Lower lobe of right lung (tissue), 2 donors: ENCODE measurements around the gene SRBD1. TPM values are rescaled to one million over a fixed set of nuclear protein-coding genes. Genes with fewer than 3 reads are reported as not detected.

ENCODE experiments used
- ATAC-seq, 2 donors: fragments of 200-7000 bp; cut with Tn5 transposase; one replicate each; pipeline ENCODE4 v1.9.1; 2020 to 2022; ENCODE audit warnings: mild to moderate bottlenecking in 2 of 2, moderate library complexity in 2 of 2
- DNase-seq: peaks from one replicate; pipeline ENCODE4 v3.0.0-alpha.2; 2020
- H3K27ac ChIP-seq: fragments of 200-600 bp; one replicate; pipeline ENCODE4 v1.8.0; 2022
- H3K27me3 ChIP-seq: fragments of 200-600 bp; one replicate; pipeline ENCODE4 v1.8.0; 2022; ENCODE audit warnings: low read depth
- H3K36me3 ChIP-seq: fragments of 200-600 bp; one replicate; pipeline ENCODE4 v1.8.0; 2022; ENCODE audit warnings: mild to moderate bottlenecking
- H3K4me1 ChIP-seq: fragments of 200-600 bp; one replicate; pipeline ENCODE4 v1.8.0; 2022
- H3K4me3 ChIP-seq: fragments of 200-600 bp; one replicate; pipeline ENCODE4 v1.8.0; 2022; ENCODE audit warnings: mild to moderate bottlenecking
- H3K9me3 ChIP-seq: fragments of 200-600 bp; one replicate; pipeline ENCODE4 v1.8.0; 2022
- CTCF ChIP-seq: fragments of 200-600 bp; IDR thresholded peaks from one replicate; pipeline ENCODE4 v1.8.0; 2022; ENCODE audit warnings: antibody characterized with exemption, mild to moderate bottlenecking
- intact Hi-C: fragments of 100-400 bp; cut with DNase I; formaldehyde crosslinking; loops from one replicate; pipeline ENCODE4 v1.11.0; 2022
- total RNA-seq: library from RNA; stranded (reverse); fragmentation: NEBNext Ultra II Directional; extraction: Animal tissue kit (Norgen Biotek cat#: 25700); gene quantifications from one replicate; pipeline ENCODE4 v1.2.1, GENCODE V29; 2021
- donor health status: DM: no; HTN: yes; CAD: no; lungs with severe emphysema.

Gene SRBD1
- total RNA-seq, 1 donor from 2014 or later, result 15.4 TPM

GRCh38 chr2:45591073-45591472 lies 20.0 kb downstream of the SRBD1 start:
- intact Hi-C loops, result no loop called here
- ATAC-seq, result no peak
- TF ChIP-seq CTCF, result no peak

GRCh38 chr2:45588158-45588829 lies 22.8 kb downstream of the SRBD1 start:
- TF ChIP-seq CTCF, result no peak
- intact Hi-C loops, result no loop called here

More at GRCh38 chr2:45591073-45591472, 20.0 kb downstream of the SRBD1 start:
- H3K4me1 ChIP-seq, result peaks cover 10% of the 10 kb centered on the region
- H3K27ac ChIP-seq, result no peak overlapping the region
- H3K9me3 ChIP-seq, result no peaks in the 10 kb centered on the region
- H3K4me3 ChIP-seq, result no peak overlapping the region
- H3K27me3 ChIP-seq, result no peaks in the 10 kb centered on the region
- H3K36me3 ChIP-seq, result no peaks in the 10 kb centered on the region
- DNase-seq, result no peak

DNA sequence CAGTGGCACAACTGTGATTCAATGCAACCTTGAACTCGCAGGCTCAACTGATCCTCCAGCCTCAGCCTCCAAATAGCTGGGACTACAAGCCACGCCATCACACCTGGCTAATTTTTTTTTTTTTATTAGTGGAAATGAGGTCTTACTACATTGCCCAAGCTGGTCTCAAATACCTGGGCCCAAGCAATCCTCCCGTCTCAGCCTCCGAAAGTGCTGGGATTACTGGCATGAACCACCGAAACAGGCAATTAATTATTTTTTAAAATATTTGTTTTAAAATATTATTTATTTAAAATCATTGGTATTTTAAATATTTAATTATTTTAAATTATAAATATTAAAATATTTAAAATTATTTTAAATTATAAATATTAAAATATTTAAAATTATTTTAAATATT lies 24.5 kb downstream of the SRBD1 start:
- intact Hi-C loops, result no loop called here
- Histone ChIP-seq H3K4me3 (no peak overlapping the region), H3K27me3 (no peaks in the 10 kb centered on the region), H3K9me3 (no peaks in the 10 kb centered on the region), H3K36me3 (no peaks in the 10 kb centered on the region), H3K27ac (no peak overlapping the region), H3K4me1 (peaks cover 6% of the 10 kb centered on the region)
- DNase-seq (no peak), ATAC-seq (no peak)
- no peak for TF ChIP-seq CTCF

More at GRCh38 chr2:45588158-45588829, 22.8 kb downstream of the SRBD1 start:
- ATAC-seq (no peak), DNase-seq (no peak)
- Histone ChIP-seq H3K27ac (no peak overlapping the region), H3K9me3 (no peaks in the 10 kb centered on the region), H3K4me1 (peaks cover 6% of the 10 kb centered on the region), H3K36me3 (no peaks in the 10 kb centered on the region), H3K4me3 (no peak overlapping the region), H3K27me3 (no peaks in the 10 kb centered on the region)

DNA sequence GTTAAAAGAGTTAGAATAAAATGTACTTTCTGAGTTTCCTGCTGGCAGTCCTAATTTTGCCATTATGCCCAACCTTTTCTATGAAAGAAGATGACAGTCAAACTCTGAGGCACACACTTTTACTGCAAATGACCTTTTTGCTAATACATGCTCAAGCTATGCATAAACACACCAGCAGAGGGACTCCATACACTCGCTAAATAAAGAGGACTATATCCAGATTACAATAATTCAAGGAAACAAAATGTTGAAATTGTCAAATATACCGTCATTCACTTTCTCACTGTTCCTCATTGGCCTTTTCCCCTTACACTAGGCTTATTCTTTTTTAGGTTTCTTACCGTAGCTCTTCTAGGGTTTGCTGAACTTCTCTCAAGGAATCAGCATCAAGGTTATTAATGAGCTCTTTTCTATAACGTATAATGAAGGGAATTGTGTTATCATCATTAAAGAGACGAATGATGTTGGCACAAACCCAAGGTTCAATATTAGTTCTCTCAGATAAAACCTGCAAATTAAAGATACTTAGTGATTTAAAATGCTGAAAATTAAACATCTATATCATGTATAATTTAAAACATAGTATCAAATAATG lies 25.7 kb downstream of the SRBD1 start:
- intact Hi-C loops, result no loop called here
- peak; percentile 71 for TF ChIP-seq CTCF
- Histone ChIP-seq H3K36me3 (no peaks in the 10 kb centered on the region), H3K9me3 (no peaks in the 10 kb centered on the region), H3K27me3 (no peaks in the 10 kb centered on the region), H3K4me1 (peaks cover 6% of the 10 kb centered on the region), H3K4me3 (no peak overlapping the region), H3K27ac (no peak overlapping the region)
- ATAC-seq, result peak; percentile 88
- DNase-seq, result no peak

GRCh38 chr2:45583977-45584376 lies 27.1 kb downstream of the SRBD1 start:
- DNase-seq, result no peak
- H3K9me3 ChIP-seq, result no peaks in the 10 kb centered on the region
- peaks cover 6% of the 10 kb centered on the region for H3K4me1 ChIP-seq
- no peaks in the 10 kb centered on the region for H3K27me3 ChIP-seq
- no peaks in the 10 kb centered on the region for H3K36me3 ChIP-seq
- no peak for TF ChIP-seq CTCF
- H3K27ac ChIP-seq, result no peak overlapping the region
- peak; percentile 41 to 59 for ATAC-seq
- no peak overlapping the region for H3K4me3 ChIP-seq
- intact Hi-C loops, result no loop called here
